IMR-90 (cell line): ENCODE measurements around the gene LY6G5C.

ENCODE experiments used
- CEBPB ChIP-seq: IDR thresholded peaks from 2 replicates; pipeline ENCODE4 v1.6.1; 2012; ENCODE audit warnings: low read depth, low read length, improper control_type of control experiment
- FOS ChIP-seq: fragments of 150-350 bp; IDR thresholded peaks from 2 replicates; pipeline ENCODE4 v1.6.1; 2016; ENCODE audit warnings: low read depth, low read length
- MAFK ChIP-seq: IDR thresholded peaks from 2 replicates; pipeline ENCODE4 v1.6.1; 2012; ENCODE audit warnings: low read depth, low read length, improper control_type of control experiment
- MXI1 ChIP-seq: IDR thresholded peaks from 2 replicates; pipeline ENCODE4 v1.6.1; 2012; ENCODE audit warnings: low read depth, mild to moderate bottlenecking, low read length, moderate library complexity, borderline replicate concordance
- NFE2L2 ChIP-seq: fragments of 150-350 bp; IDR thresholded peaks from 2 replicates; pipeline ENCODE4 v1.6.1; 2016; ENCODE audit warnings: low read depth, mild to moderate bottlenecking, low read length
- POLR2A ChIP-seq: IDR thresholded peaks from 2 replicates; pipeline ENCODE4 v1.6.1; 2012; ENCODE audit warnings: mild to moderate bottlenecking, low read depth, low read length
- RAD21 ChIP-seq: IDR thresholded peaks from 2 replicates; pipeline ENCODE4 v1.6.1; 2012; ENCODE audit warnings: low read length, improper control_type of control experiment
- TF ChIP-seq, protein P1 (sequence below): conservative IDR thresholded peaks from 2 replicates; pipeline ENCODE4 v1.5.1; 2012; ENCODE audit warnings: mild to moderate bottlenecking, low read depth, low read length, improper control_type of control experiment

DNA sequence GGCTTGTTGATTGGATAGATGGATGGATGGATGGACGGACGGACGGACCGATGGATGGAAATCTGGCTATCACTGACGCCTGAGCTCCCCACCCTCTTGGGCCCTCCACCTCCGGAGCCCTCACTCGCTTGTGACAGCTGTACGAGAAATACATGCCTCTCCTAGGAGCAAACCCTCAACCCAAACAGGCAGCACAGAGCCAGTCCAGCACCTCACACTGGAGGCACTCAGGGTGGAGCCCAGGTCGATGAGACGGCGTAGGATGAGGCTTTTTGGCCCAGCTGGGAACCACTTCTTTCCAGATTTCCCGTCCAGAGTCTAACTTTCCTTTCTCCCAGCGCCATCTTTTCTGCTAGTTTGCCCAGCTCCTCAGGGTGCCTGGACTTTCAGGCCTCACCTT, 2.7 kb upstream of the LY6G5C start:
- TF ChIP-seq CEBPB (no peak), NFE2L2 (no peak), POLR2A (no peak), MXI1 (no peak), RAD21 (no peak), FOS (no peak), MAFK (no peak)
- TF ChIP-seq, protein P1, sequence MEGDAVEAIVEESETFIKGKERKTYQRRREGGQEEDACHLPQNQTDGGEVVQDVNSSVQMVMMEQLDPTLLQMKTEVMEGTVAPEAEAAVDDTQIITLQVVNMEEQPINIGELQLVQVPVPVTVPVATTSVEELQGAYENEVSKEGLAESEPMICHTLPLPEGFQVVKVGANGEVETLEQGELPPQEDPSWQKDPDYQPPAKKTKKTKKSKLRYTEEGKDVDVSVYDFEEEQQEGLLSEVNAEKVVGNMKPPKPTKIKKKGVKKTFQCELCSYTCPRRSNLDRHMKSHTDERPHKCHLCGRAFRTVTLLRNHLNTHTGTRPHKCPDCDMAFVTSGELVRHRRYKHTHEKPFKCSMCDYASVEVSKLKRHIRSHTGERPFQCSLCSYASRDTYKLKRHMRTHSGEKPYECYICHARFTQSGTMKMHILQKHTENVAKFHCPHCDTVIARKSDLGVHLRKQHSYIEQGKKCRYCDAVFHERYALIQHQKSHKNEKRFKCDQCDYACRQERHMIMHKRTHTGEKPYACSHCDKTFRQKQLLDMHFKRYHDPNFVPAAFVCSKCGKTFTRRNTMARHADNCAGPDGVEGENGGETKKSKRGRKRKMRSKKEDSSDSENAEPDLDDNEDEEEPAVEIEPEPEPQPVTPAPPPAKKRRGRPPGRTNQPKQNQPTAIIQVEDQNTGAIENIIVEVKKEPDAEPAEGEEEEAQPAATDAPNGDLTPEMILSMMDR = no peak
